HG03135 (cell line): ENCODE results near the gene UBXN7.
"Not testable (repeated sequence)": the region's sequence is repeated elsewhere in the genome, so short reads cannot be mapped to it uniquely, and the experiment has no call there.

ENCODE experiments used
- ATAC-seq: cut with Tn5 transposase; IDR thresholded peaks from one replicate; pipeline ENCODE4 v1.9.1; 2021; ENCODE audit warnings: mild to moderate bottlenecking, moderate library complexity; ENCODE audit not compliant: unreplicated experiment

Gene UBXN7

DNA sequence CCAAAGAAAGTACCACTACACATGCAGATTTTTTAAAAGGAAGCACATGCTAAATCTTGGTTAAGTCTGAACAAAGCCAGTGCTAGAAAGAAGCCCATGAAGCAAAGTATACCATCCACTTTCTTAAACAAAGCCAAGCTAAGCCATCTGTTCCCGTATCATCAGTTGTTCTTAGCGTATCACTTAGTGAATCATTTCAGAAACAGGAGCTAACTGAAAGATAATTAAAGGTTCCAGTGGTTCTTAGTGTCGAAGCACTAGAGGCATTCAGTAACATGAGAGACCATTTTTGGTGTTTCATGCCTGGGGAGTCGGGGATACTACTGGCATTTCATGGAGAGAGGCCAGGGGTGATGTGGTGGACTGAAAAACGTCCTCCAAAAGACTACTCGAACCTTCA, 12.8 kb downstream of the UBXN7 start:
- no peak for ATAC-seq

DNA sequence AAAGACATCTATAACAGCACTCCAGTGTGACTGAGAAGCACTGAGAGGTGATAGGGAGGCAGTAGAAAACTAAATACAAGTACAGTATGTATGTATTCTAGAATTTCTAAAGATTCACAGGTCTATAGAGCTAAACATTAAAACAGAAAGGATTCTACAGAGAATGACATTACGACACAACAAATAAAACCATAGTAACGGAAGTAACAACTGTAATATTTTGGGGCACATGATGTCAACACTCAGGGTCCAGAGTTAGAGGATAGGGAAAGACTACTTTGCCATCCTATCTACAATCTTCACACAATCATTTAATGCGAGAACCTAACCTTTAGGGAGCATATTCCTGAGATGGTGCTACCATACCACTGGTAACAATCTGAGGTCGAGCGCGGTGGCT, 13.6 kb downstream of the UBXN7 start:
- ATAC-seq = no peak

DNA sequence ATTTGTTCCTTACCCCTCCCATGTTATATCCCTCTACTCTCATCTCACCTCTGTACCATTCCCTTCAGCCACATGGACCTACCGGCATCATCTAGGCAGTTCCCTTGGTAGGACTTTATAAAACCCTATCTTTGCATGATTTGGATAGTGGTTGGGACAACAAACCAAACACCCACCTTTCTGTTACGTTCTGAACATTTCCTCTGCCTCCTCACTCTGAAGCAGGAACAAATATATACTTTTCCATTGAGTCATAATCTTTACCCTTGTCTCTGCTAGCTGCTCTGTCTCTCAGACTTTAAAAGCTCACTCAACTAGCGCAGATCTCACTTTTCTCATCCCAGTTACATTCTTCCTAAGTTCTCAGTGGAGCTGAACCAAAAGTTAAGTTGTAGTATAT, 17.8 kb downstream of the UBXN7 start:
- ATAC-seq = no peak

DNA sequence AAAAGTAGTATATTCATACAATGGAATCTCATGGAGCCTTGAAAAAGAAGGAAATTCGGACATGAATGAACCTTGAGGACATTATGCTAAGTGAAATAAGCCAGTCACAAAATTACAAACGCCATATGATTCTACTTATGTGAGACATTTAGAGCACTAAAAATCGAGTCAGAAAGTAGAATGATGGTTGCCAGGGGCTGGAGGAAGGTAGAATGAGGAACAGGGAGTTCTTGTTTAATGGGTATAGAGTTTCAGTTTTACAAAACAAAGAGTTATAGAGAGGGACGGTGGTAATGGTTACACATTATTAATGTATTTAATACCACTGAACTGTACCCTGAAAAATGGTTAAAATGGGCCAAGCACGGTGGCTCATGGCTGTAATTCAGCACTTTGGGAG, 19.5 kb downstream of the UBXN7 start:
- ATAC-seq = no peak

DNA sequence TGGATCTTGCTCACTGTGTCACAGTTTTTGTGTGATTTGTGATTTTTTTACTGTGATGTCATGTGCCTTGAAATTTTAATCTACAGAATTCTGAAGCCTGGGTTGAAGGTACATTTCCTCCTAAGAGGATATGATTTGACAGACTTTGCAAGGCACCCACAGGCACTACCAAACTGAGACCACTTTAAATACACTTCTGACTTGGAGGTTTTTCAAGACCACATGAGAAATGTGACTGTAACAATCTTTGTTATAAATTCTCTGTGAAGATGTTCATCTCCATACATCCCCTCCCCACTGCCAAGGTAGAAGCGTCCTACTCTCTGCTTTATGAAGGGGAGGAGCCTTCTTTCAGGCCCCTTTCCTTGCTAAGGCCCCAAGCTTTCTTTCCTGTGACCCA, 22.8 kb downstream of the UBXN7 start:
- ATAC-seq = no peak

DNA sequence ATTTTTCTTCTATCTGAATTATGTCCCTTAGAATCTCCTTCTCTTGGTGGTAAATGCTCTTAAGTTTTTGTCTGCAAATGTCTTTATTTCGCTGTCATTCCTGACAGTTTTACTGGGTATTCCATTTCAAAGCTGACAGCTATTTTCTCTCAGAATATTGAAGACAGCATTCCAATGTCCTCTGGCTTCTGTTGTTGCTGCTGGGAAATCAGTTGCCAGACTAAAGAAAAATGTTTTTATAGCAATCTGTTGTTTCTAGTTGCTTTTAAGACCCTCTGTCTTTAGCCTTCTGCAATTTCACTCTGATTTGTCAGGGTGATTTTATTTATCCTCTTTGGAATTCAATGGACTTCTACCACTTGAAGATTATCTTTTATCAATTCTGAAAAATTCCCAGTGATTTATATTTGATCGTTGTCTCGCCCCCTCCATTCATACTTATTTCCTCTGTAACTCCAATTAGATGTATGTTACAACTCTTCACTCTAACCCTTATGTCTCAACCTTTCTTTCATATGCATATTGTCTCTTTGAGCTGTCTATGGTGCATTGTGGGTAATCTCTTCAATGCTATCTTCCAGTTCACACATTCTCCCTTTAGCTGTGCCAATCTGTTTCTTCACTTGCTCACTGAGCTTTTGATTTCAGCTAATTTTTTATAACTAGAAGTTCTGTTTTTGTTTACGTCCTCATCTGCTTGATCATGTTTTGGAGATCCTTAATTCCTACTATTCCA, 23.5 kb downstream of the UBXN7 start:
- no peak for ATAC-seq

DNA sequence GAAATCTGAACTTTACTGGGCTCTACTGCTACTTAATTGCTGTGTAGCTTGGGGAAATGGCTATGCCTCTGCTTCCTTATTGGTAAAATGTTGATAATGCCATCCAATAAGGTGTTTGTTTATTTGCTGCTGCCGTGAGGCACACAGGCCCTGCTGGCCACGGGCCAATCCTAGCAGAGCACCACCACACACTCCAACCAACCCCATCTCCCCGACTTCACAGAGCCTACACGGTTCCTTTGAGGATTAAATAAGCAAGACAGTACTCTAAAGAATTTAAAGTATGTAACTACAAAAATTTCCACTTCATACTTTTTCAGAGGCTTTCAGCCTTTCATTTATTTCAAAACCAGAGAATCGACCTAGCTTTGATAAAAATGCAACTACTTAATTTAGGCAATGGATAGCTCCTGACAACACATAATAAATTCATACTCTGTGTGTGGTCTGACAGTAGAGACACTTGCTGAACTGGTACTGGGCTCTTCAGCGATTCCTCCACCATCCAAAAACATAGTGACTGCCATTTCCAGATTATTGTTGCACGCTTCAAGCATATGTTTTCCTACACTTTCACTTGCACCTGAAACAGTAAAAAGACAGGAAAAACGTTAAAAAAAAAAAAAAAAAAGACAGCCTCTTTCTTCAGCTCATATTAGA, 25.3 kb downstream of the UBXN7 start:
- no peak for ATAC-seq

DNA sequence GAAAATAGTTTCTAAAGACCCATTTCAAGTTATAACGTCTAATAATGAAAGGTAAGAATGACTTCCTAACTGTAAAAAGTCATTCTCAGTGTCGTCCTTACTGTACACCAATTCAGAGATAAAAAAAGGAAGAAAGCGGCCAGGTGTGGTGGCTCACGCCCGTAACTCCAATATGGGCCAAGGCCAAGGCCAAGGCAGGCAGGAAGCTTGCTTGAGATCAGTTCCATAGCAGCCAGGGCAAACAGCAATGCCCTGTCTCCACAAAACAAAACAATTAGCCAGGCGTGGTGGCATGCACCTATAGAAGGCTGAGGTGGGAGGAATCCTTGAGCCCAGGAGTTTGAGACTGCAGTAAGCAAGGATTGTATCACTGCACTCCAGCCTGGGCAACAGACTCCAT, 31.9 kb downstream of the UBXN7 start:
- ATAC-seq = no peak

DNA sequence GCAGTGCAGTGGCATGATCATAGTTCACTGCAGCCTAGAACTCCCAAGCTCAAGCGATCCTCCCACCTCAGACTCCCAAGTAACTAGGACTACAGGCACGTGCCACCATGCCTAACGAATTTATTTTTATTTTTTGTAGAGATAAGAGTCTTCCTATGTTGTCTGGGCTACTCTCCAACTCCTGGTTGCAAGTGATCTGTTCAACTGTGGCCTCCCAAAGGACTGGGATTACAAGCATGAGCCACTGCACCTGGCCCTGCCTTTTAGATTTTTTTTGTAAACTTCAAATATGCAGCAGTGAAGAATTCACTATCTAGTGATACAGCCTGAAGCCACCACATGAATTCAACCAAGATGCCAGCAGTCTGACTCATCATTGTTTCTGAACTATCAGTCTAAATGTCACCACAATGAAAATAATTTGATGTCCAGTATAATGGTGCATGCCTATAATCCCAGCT, 32.7 kb downstream of the UBXN7 start:
- ATAC-seq = no peak

DNA sequence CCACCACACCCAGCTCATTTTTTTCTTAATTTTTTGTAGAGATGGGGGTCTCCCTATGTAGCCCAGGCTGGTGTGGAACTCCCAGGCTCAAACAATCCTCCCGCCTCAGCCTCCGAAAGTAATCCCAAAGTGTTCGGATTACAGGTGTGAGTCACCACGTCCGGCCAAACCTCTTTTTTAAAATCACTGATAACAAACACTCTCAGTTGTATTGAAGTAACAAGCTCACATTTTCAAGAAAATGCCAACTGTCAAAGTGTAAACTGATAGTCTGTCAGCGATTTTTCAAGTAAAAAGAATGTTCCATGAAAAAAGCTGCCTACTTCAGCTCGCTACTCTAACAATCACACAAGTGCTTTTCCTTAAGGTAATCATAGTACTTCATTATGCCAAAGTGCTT, 33.4 kb downstream of the UBXN7 start:
- ATAC-seq = no peak

DNA sequence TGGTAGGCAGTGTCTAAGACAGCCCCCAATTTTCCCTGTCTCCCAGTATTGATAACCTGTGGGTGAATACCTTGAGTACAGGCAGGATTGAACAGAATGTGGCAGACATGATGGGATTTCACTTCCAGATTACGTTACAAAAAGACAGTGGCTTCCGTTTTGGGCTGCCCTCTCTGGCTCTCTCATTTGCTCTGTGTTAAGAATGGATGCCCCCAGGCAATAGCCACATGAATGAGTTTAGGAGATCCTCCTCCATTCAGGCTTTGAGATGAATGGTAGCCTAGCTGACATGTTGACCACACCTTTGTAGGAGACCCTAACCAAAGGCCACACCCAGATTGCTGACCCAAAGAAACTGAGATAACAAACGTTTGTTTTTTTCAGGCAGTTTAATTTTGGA, 34.3 kb downstream of the UBXN7 start:
- ATAC-seq = no peak

DNA sequence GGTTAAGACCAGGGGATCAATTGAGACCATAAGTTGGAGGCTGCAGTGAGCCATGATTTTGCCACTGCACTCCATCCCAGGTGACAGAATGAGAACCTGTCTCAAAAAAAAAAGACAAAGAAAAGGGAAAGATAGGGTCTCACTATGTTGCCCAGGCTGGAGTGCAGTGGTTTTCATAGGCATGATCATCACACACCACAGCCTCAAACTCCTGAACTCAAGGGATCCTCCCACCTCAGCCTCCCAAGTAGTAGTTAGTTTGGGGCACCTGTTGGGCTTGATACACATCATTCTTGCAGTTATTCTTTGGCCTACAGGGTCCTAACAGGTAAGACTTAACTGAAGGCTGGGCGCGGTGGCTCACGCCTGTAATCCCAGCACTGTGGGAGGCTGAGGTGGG, 42.1 kb downstream of the UBXN7 start:
- ATAC-seq = no peak

DNA sequence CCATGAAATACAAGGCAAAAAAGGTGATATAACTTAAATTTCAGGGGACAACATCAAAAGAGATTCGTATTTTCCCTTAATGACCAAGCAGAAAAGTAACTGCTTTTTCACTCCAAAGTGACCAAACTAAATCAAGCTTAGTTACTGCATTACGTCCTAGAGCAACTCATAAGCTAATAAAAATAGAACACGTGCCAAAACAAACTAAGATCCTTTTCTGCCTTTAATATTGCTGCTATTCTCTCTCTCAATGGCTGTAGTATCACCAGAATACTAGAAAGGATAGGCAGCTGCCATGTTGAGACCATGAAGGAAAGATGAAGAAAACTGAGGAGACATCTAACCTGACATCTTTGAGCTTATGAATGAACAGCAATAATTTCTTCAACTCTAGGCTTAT, 43.3 kb downstream of the UBXN7 start:
- no peak for ATAC-seq

DNA sequence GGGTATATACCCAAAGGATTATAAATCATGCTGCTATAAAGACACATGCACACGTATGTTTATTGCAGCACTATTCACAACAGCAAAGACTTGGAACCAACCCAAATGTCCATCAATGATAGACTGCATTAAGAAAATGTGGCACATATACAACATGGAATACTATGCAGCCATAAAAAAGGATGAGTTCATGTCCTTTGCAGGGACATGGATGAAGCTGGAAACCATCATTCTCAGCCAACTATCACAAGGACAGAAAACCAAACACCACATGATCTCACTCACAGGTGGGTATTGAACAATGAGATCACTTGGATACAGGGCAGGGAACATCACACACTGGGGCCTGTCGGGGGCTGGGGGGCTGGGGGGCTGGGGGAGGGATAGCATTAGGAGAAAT, 44.3 kb downstream of the UBXN7 start:
- ATAC-seq = not testable (repeated sequence)

DNA sequence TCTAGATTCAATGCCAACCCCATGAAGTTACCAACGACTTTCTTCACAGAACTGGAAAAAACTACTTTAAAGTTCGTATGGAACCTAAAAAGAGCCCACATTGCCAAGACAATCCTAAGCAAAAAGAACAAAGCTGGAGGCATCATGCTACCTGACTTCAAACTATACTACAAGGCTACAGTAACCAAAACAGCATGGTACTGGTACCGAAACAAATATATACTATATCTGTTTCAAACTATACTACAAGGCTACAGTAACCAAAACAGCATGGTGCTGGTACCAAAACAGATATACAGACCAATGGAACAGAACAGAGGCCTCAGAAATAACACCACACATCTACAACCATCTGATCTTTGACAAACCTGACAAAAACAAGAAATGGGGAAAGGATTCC, 45.4 kb downstream of the UBXN7 start:
- ATAC-seq = not testable (repeated sequence)

DNA sequence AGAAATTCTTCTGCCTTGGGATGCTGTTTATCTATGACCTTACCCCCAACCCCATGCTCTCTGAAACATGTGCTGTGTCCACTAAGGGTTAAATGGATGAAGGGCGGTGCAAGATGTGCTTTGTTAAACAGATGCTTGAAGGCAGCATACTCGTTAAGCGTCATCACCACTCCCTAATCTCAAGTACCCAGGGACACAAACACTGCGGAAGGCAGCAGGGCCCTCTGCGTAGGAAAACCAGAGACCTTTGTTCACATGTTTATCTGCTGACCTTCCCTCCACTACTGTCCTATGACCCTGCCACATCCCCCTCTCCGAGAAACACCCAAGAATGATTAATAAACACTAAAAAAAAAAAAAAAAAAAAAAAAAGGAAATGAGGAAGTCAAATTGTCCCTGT, 46.2 kb downstream of the UBXN7 start:
- not testable (repeated sequence) for ATAC-seq

DNA sequence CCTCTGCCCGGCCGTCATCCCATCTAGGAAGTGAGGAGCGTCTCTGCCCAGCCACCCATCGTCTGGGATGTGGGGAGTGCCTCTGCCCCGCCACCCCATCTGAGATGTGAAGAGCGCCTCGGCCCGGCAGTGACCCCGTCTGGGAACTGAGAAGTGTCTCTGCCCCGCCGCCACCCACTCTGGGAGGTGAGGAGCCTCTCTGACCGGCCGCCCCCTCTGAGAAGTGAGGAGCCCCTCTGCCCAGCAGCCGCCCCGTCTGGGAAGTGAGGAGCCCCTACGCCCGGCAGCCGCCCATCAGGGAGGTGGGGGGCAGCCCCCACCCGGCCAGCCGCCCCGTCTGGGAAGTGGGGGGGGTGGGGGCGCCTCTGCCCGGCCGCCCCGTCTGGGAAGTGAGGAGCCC, 46.8 kb downstream of the UBXN7 start:
- ATAC-seq = not testable (repeated sequence)

DNA sequence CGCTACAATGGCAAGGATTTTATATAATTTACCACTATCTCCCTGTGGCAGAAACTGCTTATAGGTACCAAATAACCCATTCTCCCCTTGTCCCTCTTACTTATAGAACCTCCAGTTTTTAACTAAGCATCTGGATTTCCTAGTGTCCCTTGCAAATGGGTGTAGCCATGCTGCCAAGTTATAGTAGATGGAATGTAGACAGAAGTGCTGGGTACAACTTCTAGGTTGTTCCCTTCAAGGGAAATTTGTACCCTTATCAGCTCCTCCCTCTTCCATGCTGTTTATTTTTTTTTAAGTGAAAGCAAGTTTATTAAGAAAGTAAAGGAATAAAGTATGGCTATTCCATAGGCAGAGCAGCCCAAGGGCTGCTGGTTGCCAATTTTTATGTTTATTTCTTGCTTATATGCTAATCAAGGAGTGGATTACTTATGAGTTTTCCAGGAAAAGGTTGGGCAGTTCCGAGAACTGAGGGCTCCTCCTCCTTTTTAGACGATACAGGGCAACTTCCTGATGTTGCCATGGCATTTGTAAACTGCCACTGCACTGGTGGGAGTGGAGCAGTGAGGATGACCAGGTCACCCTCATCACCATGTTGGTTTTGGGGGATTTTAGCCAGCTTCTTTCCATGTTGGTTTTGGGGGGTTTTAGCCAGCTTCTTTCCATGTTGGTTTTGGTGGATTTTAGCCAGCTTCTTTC, 53.9 kb downstream of the UBXN7 start:
- ATAC-seq = no peak

DNA sequence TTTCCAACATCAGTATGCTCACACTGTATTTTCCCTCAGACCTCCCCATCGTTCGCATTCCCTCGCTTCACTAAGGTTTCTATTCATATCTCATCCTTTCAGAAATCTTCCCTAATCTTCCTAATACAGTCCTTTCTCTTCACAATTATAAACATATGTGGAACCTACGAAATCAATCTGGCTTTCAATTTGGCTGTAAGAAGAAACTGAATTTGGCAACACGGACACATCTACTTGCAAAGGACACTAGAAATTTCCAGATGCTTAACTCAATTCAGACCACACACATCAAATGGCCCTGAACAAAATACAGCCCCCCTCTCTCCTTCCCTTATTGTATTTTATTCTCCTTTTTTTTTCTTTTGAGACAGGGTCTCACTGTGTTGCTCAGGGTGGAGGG, 54.9 kb downstream of the UBXN7 start:
- ATAC-seq = no peak

DNA sequence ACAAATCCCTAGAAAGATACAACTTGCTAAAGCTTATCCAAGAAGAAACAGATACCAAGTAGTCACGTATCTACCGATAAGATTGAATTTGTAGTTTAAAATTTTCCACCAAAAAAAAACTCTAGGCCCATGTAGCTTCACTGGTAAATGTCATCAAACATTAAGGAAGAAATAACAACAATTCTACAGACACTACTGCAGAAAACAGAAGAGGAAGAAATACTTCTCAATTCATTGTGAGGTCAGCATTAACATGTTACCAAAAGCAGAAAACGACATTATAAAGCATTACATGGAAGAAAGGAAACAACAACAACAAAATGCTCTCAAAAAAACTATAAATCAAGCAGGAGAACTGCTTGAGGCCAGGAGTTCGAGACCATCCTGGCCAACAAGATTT, 66.5 kb downstream of the UBXN7 start:
- ATAC-seq = no peak

DNA sequence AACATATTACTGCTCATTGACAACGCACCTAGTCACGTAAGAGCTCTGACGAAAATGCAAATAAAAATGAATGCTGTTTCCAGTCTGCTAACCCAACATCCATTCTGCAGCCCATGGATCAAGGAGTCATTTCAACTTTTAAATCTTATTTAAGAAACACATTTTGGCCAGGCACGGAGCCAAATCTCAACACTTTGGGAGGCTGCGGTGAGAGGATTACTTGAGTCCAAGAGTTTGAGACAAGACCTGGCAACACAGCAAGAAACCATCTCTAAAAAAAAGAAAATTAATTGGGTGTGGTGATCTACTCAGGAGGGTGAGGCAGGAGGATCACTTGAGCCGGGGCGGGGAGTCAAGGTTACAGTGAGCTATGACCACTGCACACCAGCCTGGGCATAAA, 71.6 kb downstream of the UBXN7 start:
- ATAC-seq = no peak

DNA sequence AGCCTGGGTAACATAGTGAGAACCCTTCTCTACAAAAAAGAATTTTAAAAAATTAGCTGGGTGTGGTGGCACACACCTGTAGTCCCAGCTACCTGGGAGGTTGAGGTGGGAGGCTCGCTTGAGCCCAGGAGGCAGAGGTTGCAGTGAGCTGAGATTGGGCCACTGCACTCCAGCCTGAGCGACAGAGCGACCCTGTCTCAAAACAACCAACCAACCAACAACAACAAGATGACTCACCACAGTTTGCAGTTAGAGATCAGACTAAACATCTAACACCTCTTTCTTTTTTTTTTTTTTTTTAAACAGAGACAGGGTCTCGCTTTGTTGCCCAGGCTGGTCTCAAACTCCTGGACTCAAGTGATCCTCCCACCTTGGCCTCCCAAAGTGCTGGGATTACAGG, 73.7 kb downstream of the UBXN7 start:
- ATAC-seq = not testable (repeated sequence)
